NCI-H2227 (cell line): ENCODE results near the gene ITGB7.
A peak's percentile ranks its signal among the peaks of the same experiment; 100 is the strongest.

Experiments used
- DNase-seq: peaks from one replicate; lab custom pipeline; 2025; ENCODE audit not compliant: unreplicated experiment; lab: John Stamatoyannopoulos, UW

Gene ITGB7

GRCh38 chr12:53207042-53207441 lies at the start of gene ITGB7:
Gene ITGB7, minus strand, starts transcription at chr12:53207251. Its CDS starts 6,808 bp downstream, at chr12:53200443.
- DNase-seq, result no peak

GRCh38 chr12:53255996-53256395 lies 48.9 kb upstream of the ITGB7 start:
- no peak for DNase-seq

- no peak for DNase-seq
Measured at GRCh38 chr12:53254816-53255545, 47.9 kb upstream of the ITGB7 start.

GRCh38 chr12:53253298-53253697 lies 46.2 kb upstream of the ITGB7 start:
- no peak for DNase-seq

GRCh38 chr12:53252349-53252916 lies 45.4 kb upstream of the ITGB7 start:
- DNase-seq, result no peak

GRCh38 chr12:53251477-53252348 lies 44.7 kb upstream of the ITGB7 start:
- DNase-seq, result peak; percentile 81

- no peak for DNase-seq
Measured at GRCh38 chr12:53245286-53245685, 38.2 kb upstream of the ITGB7 start.

GRCh38 chr12:53244337-53244736 lies 37.3 kb upstream of the ITGB7 start:
- DNase-seq, result no peak

- DNase-seq, result no peak
Measured at GRCh38 chr12:53241623-53242412, 34.8 kb upstream of the ITGB7 start.

- no peak for DNase-seq
Measured at GRCh38 chr12:53239643-53240258, 32.7 kb upstream of the ITGB7 start.

GRCh38 chr12:53236443-53237111 lies 29.5 kb upstream of the ITGB7 start:
- DNase-seq, result no peak

- DNase-seq, result no peak
Measured at GRCh38 chr12:53235742-53236442, 28.8 kb upstream of the ITGB7 start.

- DNase-seq, result no peak
Measured at GRCh38 chr12:53235164-53235563, 28.1 kb upstream of the ITGB7 start.

GRCh38 chr12:53234271-53234914 lies 27.3 kb upstream of the ITGB7 start:
- peak; percentile 65 for DNase-seq

GRCh38 chr12:53233671-53234121 lies 26.6 kb upstream of the ITGB7 start:
- no peak for DNase-seq

- peak; percentile 36 for DNase-seq
Measured at GRCh38 chr12:53232646-53233461, 25.8 kb upstream of the ITGB7 start.

- peak; percentile 21 for DNase-seq
Measured at GRCh38 chr12:53231921-53232645, 25.0 kb upstream of the ITGB7 start, which contains the start of gene RARG. Gene RARG, minus strand, starts transcription at chr12:53232209. Its CDS starts 4,664 bp downstream, at chr12:53227545.

- no peak for DNase-seq
Measured at GRCh38 chr12:53231671-53231920, 24.5 kb upstream of the ITGB7 start.
